Stimulated activated CD4-positive, alpha-beta T cell treated with anti-CD3 and anti-CD28 coated beads, Interleukin-15, amount 100 ng/mL, for 1 hour (primary cell): Measurements from ENCODE around the gene APCDD1L.
"Not testable (repeated sequence)": the region's sequence is repeated elsewhere in the genome, so short reads cannot be mapped to it uniquely, and the experiment has no call there.

Source experiments
- DNase-seq, 2 donors: peaks; one replicate each; pipeline ENCODE4 v3.0.0-alpha.2; 2020; ENCODE audit warnings: low read depth in 1 of 2, low spot score in 1 of 2

Gene APCDD1L

DNA sequence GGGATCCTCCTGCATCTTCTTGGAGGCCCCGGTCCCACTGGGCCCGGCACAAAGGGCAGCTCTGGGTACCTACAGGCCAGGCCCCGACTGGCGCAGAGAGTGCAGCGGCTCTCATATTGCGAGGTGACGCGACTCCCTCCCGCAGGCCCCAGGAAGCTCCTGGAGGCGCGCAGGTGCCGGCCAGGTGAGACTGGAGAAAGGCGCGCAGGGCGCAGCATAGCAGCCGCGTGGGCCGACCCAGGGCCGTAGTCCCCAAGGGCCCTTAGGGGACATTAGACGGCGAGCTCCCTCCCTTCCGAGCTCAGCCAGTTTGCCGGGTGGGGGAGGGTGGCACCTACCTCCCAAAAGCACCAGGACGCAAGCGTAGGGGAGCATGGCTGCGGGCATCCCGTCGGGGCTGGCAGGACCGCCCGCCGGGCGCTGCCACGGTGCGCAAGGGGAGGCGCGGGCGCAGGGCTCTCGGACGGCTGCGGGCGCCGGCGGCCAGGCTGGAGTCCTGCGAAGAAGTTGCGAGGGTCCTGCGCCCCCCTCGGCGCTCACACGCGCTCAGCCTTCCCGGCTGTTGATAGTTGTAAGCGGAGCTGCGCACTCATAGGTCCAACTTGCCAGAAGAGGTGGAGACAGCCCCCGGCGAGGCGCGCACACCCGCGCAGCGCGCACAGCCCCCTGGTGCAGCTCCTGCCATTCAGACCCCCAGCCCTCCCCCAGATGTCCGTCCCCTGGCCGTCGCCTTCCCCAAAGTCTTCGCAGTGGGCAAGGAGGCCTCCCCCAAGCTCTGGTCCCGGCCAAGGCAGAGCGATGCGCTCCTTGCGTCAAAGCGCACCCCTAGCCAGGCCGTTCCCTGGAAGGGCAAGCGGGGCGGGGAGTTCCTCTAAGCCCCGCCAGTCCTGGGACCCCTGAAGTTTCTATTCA, 622 bp downstream of the APCDD1L start:
- no peak for DNase-seq

DNA sequence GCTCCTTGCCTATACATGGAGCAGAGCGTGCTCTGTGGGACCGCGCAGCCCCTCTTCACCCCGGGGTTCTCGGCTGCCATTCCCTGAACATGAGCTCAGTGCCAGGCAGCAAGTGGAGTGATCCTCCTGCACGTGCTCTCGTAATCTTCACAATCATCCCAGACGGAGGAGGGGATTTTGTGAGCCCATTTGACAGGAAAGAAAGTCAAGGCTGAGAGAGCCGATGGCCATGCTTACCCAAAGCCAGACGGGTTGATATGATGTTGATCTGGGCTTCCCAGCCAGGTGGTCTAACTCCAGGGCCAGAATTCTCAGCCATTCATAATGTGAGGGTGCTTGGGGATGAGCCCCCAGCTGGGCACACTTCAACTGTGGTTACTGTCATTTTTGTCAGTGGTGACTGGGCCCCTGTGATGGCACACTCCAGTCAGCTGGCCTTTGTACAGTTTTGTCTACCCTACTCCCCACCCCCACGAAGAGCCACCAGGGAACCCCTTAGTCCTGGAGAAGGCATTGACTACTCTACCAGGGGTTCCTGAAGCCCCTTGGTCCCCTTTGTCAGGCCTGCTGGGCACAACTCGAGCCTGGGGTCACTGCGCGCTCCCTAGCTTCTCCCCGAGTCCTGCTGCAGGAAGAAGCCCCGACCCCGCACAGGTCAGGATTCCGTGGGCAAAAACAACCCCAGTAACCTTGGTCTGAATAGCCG, 1.5 kb downstream of the APCDD1L start:
- no peak for DNase-seq

DNA sequence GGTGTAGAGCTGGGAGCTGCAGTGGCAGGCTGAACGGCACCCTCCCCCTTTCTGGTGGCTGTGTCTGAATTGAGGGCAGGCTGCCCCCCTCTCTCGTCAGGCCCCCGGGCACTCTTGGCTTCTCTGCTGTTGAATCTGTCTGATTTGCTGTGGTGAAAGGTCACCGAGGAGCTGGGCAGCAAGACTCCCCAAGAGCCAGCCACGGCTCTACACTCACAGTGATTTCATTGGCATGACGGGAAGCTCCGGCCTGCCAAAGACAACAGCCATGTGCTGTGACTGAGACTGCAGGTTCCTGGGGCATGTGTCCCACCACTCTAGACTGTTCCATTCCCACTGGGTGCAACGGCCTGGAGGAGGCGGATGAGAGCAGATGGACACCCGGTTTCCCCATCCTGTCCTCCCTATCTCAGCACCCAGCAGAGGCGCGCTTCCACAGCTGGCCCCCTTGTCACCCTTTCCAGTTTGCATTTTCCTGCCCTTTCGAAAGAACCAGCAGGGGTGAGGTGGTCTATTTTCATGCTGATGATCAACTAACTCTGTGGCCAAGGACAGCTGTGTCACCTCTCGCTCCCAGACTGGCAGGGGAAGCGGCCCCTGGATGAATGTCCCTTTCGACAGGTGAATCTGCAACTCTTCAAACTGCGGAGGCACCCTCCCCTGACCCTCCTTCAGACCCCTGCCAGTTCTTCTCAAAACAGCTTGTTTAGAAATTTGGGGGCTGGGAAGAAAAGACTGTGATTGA, 2.2 kb downstream of the APCDD1L start:
- no peak for DNase-seq

DNA sequence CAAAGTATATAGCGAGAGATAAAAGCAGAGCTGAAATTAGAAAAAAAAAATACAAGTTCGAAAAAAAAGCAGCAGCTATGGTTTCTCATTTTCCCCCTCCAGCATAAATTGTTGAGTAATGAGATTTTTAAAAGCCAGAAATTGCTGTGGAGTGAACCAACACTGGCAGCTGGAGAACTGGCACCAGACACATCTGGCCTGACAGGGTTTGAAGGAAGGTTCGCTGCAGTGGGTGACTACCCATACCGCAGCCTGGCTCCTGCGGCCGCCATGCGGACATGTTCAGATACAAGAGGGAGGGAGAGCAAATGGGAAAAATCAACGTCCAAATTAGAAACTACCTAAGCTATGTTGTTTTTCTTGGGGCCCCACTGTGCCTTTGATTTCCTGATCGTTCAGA, 3.3 kb downstream of the APCDD1L start:
- DNase-seq, result no peak

DNA sequence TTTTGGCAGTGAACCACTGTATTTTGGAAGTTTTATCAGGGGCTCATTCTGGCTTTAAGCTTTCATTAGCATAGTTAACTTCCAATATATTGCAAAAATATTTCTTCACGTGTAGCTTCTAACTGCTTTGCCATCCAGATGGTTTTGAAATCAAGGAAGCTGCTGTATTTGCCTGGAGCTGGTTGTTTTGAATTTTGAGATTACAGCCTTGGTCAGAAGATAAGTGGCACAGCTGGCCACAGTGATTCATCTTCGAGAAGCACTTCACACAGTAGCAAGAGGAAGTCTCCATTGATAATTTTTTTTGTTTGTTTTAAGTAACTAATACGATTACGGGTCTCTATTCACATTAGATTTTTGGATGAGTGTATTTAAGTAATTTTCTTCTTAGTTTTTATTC, 3.8 kb downstream of the APCDD1L start:
- DNase-seq, result no peak

DNA sequence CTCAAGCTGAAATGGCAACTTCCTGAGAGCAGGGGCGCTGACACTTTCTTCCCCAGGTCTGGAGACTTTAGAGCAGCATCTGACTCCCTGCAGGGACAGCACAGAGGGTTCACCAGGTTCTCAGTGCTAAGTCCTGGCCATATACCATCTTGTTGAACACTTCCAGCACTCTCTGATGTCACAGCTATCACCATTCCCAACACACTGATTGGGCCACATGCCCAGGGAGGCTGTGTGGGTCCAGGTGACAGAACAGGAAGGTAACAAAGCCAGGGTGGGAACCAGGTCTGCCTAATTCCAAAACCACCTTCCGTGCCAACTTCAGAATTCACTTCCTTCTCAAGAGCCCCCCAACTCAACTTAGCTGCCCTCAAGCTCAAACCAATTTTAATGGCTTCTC, 4.3 kb downstream of the APCDD1L start:
- DNase-seq, result no peak

DNA sequence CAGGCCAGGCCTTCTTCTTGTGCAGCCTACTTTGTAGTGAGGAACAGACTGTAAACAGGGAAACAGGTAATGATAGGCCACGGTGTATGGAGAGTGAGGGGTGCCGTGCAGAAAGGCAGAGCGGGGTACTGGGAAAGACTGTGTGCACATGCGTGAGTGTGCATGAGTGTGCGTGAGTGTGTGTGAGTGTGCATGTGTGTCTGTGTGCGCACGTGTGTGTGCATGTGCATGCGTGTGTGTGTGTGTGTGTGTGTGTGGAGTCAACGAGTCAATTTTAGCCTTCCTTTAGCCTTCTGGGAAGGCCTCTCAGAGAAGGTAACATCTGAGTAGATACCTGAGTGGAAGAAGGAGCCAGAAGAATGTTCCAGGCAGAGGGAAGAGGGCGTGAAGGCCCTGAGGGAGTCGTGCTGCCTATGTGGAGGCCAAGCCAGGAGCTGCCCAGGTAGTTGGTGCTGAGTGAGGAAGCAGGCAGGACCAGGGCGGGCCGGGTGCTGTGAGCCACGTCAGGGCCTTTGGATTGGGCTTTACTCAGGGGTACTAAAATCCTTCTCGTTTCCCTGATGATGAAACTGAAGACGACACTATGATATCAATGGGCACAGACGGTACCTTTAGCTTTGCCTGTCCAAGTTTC, 6.3 kb downstream of the APCDD1L start:
- no peak for DNase-seq

DNA sequence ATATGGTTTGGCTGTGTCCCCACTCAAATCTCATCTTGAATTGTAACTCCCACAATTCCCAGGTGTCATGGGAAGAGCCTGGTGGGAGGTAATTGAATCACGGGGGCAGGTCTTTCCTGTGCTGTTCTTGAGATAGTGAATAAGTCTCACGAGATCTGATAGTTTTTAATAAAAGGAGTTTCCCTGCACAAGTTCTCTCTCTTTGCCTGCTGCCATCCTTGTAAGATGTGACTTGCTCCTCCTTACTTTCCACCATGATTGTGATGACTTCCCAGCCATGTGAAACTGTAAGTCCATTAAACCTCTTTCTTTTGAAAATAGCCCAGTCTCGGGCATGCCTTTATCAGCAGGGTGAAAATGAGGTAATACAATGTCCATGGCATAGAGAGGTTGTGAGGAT, 8.2 kb downstream of the APCDD1L start:
- not testable (repeated sequence) for DNase-seq

DNA sequence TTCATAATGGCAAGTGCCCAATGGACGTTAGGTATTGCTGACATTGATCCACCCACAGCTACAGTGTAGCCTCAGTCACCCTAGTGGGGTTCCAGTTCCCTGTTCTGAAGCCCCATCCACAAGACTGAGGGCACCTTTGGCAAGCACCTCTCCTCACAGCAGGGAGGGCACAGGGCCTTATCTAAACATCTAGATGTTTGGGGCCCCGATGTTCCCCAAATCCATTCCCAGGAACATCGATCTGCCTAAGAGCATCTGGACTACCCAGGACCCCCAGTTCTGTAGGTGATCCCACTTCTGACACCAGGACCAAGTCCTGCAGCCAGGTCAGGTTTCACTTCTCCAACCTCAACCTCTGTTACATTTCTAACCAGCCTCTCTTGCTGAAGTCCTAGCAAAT, 10.6 kb downstream of the APCDD1L start:
- DNase-seq, result no peak

DNA sequence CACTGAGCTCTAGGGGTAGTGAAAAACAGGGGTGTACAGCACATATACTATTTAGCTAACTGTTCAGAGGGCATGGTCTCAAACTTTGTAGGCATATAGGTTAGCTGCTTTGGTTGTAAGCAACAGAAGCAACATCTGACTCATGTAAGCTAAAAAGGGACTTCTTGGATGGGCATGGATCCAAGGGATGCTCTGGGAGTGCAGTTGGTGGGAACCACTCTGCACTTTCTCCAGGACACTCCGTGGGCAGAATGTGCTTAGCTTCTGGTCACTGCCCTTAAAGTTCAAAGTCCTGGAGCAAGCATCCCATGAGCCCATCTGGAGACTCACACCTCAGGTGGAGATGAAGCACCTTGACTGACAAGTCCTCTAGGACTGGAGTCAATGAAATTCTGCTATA, 11.5 kb downstream of the APCDD1L start:
- no peak for DNase-seq

DNA sequence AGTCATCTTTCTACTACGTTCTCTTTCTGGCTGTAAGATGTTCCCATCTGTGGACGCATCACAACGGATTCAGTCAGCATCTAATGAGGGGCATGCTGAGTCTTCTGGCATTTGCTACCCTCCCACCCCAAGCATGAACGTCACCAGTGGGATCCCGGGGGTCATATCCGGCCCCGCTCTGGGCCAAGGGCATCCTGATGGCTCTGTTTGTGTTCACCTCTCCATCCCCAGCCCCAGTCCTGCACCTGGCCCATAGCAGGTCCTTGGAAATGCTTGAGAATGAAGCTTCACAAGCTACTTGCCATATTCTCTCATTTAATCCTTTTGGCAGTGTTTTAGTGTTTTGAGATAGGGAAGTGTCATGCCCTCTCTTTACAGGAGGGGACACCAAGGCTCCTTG, 14.9 kb downstream of the APCDD1L start:
- DNase-seq, result no peak

DNA sequence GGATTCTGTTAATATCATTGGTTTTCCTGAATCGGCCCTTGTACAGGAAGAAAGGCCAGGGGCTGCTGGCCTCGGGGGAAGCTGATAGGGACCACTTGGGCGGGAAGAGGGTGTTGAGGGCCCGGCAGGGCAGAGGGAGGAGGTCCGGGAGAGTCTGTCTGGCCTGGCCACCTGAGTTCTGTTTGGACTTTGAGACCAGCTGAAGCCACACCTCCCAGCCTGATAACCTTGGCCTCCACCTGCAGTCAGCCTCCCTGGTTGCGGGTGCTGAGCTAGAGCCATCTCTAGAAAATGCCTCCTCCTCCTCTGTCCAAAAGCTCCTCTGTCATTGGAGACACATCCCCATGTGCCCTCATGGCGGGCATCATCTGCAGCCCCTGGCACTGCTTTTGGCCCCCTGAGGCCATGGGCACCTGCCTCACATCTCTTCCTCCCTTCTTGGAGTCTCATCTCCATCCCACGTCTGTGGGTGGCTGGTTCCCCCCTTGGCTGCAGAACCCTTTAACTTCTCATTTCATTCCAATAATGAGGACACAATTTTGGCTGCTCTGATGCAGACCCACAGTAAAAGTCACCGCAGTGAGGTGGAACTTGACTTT, 16.6 kb downstream of the APCDD1L start:
- no peak for DNase-seq

DNA sequence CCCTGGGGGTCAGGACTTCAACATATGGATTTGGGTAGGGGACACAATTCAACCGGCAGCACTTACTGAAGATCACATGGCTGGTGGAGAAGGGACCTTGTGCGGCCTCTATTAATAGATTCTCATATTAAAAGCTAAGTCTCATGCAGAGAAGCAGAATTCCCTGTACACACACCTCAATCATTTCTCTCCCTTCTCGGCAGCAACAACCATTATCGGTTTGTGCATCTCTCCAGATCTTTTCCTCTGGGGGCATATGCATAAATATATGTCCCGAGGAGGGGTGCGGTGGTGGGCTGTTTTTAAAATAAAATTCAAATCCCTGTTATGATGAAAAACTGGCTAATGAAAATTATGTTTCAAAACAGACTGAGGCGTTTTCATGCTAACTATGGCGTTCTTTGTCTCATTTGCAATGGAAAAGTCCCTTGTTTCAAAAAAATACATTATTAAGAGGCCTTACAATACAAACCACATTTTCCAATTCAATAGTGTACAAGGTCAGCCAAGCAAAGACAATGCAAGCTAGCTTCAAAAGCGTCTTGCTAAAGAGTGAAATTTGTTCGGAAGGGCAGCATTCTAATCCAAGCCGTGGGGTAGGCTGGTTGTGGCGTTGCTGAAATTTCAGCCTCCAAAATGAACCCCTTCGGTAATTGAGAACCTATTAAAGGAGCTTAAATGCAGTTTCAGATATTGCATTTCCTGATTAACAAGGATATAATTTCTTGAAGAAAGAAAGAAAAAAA, 17.3 kb downstream of the APCDD1L start:
- DNase-seq, result no peak

DNA sequence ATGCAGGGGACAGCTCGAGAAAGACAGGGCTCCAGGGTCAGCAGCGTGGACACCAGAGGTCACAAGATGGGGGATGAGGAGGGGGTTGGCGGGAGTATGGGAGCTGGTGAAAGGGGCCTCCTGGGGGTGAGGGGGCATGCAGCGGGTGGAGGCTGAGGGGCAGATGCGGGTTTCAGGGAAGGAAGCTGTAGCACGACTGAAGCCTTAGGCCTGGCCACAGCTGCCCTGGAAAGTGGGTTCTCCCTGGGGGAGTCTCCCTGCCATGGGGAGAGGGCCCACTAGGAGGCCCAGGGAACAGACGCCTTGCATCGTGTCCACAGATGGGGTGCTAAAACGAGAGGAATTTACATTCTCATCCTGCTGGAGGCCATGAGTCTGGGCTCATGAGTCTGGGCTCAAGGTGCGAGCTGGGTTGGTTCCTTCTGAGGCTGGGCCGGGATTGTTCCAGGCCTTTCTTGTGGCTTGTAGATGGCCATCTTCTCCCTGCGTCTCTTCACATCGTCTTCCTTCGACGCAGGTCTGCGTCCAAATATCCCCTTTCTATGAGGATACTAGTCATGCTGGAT, 18.0 kb downstream of the APCDD1L start:
- no peak for DNase-seq

DNA sequence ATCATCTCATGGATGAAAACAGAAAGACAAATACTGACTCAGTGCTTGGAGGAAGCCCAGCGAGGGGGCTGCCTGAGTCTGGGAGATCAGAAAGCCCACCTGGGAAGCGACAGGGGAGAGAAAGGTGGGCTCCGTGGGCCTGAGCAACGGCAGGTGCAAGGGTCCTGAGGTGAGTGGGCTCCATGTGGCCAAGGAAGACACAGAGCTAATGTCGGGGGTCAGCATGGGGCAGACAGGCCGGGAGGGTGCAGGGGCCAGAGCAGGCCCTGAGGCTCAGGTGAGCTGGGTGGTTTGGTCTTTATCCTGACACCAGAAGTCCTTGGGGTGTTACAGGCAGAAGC, 18.8 kb downstream of the APCDD1L start:
- no peak for DNase-seq

DNA sequence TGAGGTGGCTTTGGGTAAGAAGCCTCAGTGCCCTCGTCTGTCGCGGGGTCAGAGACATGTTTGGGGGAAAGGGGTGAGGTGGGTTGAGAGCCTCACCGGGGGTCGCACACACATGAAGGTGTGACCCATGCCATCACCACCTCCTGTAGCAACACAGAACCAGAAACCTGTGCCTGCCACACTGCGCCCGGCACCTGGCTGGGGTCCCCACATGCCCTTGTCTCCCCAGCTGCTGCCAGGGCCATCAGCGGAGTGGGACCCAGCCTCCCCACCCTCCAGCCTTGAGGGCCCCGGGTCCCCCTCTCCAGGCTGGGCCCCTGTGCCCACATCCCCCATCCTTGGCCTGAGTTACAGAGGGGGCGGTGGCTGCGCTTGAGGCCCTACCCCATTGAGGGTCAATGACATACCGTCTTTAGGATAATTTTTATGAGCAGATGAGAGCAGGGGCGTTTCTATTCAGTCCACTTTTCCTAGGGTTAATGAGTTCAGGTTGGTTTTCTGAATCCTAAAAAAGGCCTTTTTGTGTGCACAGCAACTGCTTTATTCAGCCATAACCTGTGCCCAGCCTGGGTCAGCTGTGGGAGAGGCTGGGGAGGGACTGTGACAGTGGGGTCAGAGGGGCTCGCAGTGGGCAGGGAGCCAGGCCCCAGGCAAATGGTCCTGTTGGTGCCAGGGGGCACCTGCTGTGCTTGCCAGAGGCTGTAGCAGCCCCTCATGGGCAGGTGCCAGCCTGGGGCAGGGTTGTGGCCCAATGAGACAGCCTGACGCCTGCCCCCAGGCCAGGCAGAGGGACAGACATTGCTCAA, 19.4 kb downstream of the APCDD1L start:
- DNase-seq, result no peak

DNA sequence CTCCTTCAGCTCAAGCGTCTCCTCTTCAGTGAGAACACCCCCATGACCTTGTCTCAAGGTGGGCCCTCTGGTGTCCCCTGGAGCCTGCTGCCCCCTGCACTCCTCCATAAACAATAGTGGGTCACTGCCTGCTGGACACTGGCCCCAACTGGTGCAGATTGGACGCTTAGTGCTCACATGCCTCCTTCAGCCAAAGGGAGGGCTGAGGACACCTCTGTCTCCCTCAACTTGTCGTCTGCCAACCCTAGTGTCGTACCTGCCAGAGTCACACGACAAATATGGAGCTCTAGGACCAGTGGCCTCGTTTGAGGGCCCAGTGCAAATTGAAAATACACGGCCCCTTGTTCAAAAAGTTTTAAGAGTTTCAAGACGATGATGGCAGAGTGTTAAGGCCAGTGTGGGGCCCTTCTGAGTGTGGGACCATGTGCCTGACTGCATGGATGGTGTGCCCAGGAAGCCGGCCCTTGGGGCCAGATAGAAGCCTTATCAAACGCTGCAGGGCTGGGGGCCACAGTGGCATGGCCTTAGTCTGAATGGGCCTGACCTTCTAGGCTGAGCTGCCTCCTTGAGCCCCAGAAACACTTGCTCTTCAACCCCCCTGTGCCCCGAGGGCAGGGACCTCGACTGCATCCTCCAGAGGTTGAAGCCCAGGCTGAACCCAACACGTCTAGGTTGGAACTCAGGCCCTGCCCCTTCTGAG, 20.1 kb downstream of the APCDD1L start:
- DNase-seq, result no peak

DNA sequence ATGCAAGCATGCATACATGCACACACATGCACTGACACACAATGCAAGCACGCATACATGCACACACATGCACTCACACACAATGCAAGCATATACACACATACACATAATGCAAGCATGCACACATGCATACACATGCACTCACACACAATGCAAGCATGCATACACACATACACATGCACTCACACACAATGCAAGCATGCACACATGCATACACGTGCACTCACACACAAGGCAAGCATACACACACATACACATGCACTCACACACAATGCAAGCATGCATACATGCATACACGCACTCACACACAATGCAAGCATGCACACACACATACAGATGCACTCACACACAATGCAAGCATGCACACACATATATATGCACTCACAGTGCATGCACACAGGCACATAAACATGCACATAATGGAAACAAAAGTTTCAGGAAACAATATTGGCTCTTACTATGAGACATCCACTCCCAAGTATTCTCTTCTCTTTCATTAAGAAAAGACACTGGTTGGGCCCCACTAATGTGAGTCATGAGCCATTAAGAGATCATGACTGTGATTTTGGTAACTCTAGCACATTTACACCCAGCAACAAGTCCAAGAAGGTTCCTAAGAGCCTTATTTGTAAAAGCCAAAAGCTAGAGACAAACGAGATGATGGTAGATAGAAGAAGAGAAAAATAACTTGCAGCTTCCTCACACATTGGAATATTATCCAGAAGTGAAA, 22.2 kb downstream of the APCDD1L start:
- no peak for DNase-seq
